HEK293 (cell line): Measurements from ENCODE around the gene CHST1.

Experiments used
- CTCF ChIP-seq: fragments of 450-650 bp; formaldehyde crosslinking; IDR thresholded peaks from 2 replicates; pipeline ENCODE4 v1.5.1; 2016; ENCODE audit warnings: missing biosample characterization, missing genetic modification characterization
- GLI4 ChIP-seq: fragments of 450-650 bp; formaldehyde crosslinking; IDR thresholded peaks from 2 replicates; pipeline ENCODE4 v1.5.1; 2016; ENCODE audit warnings: missing biosample characterization, missing genetic modification characterization
- ZBTB26 ChIP-seq: fragments of 450-650 bp; formaldehyde crosslinking; optimal IDR thresholded peaks from 2 replicates; pipeline ENCODE3; 2016; ENCODE audit warnings: missing biosample characterization, mild to moderate bottlenecking, missing genetic modification characterization
- ZFP41 ChIP-seq: fragments of 450-650 bp; formaldehyde crosslinking; IDR thresholded peaks from 2 replicates; pipeline ENCODE4 v1.5.1; 2016; ENCODE audit warnings: missing biosample characterization, missing genetic modification characterization, borderline replicate concordance
- ZNF274 ChIP-seq, 2 experiments: fragments of 200-500 bp in 1 of 2; fragments of 450-650 bp in 1 of 2; sonication (Bioruptor generic) in 1 of 2; formaldehyde crosslinking in 1 of 2; IDR thresholded peaks; 2 replicates each; pipeline versions ENCODE4 v1.5.1 to v1.6.1; 2014 to 2016; ENCODE audit warnings: borderline replicate concordance in 1 of 2, inconsistent platforms in 1 of 2, low read length in 1 of 2, missing biosample characterization in 1 of 2, missing genetic modification characterization in 1 of 2
- ZNF366 ChIP-seq: fragments of 450-650 bp; formaldehyde crosslinking; conservative IDR thresholded peaks from 2 replicates; pipeline ENCODE4 v1.5.1; 2016; ENCODE audit warnings: missing biosample characterization, missing genetic modification characterization
- ZNF626 ChIP-seq: fragments of 450-650 bp; sonication (Bioruptor Pico); formaldehyde crosslinking; IDR thresholded peaks from 2 replicates; pipeline ENCODE4 v1.5.1; 2018; ENCODE audit warnings: missing biosample characterization, missing genetic modification characterization, inconsistent platforms
- ZNF777 ChIP-seq: fragments of 450-650 bp; formaldehyde crosslinking; IDR thresholded peaks from 2 replicates; pipeline ENCODE4 v1.5.1; 2017; ENCODE audit warnings: missing biosample characterization, missing genetic modification characterization, borderline replicate concordance

GRCh38 chr11:45654231-45655011, 11.0 kb downstream of the CHST1 start:
- TF ChIP-seq CTCF (tag by site-specific recombination) (no peak), ZNF274 (IDR thresholded peaks at IDR 0.05; ENCODE audit: low read length) (no peak), ZNF274 (tag by site-specific recombination; IDR thresholded peaks at IDR 0.05; ENCODE audit: borderline replicate concordance) (no peak), ZNF626 (tag by site-specific recombination) (no peak), ZNF366 (tag by site-specific recombination) (no peak), ZNF777 (no peak), ZBTB26 (tag by site-specific recombination) (no peak), ZFP41 (tag by site-specific recombination) (no peak), GLI4 (tag by site-specific recombination) (no peak)
